ENCODE results near the gene ZNF683. TPM values are rescaled to one million over a fixed set of nuclear protein-coding genes. Genes with fewer than 3 reads are reported as not detected.
"Not testable (repeated sequence)": the region's sequence is repeated elsewhere in the genome, so short reads cannot be mapped to it uniquely, and the experiment has no call there.

ZNF683 gene
- total RNA-seq, 2 experiments from 2014 or later: 0.17 TPM; not detected in 1

- H3K36me3 Mint-ChIP-seq (ENCODE audit: low read depth): no peaks in the 10 kb centered on the region
- peaks cover 19% of the 10 kb centered on the region for H3K4me1 Mint-ChIP-seq
- H3K4me3 Mint-ChIP-seq: no peak overlapping the region
- ChIA-PET POLR2A (no interaction called here), CTCF (interaction anchor here (1.3 to 2.2 kb wide), 3 partner anchors 12 to 63 kb away, joined by 3 to 7 read pairs (median 4); partner anchors contain the start of gene CD52)
- no peak for DNase-seq
- H3K27ac Mint-ChIP-seq: no peak overlapping the region
- H3K9me3 Mint-ChIP-seq: no peaks in the 10 kb centered on the region
- peaks cover 17% of the 10 kb centered on the region for H3K27me3 Mint-ChIP-seq
Measured at GRCh38 chr1:26338670-26339069, 33.9 kb downstream of the ZNF683 start.

GRCh38 chr1:26337625-26338024 is 34.9 kb downstream of the ZNF683 start:
- H3K36me3 Mint-ChIP-seq (ENCODE audit: low read depth): no peaks in the 10 kb centered on the region
- H3K4me3 Mint-ChIP-seq: peak overlapping the region; percentile 25
- H3K9me3 Mint-ChIP-seq: no peaks in the 10 kb centered on the region
- no peak for DNase-seq
- peaks cover 18% of the 10 kb centered on the region for H3K27me3 Mint-ChIP-seq
- ChIA-PET CTCF (interaction anchor here (0.6 to 2.2 kb wide), 8 partner anchors 11 to 162 kb away, joined by 3 to 7 read pairs (median 3); partner anchors contain the start of genes CD52 and CEP85), POLR2A (no interaction called here)
- peaks cover 19% of the 10 kb centered on the region for H3K4me1 Mint-ChIP-seq
- no peak overlapping the region for H3K27ac Mint-ChIP-seq

- Mint-ChIP-seq H3K27ac (no peak overlapping the region), H3K9me3 (no peaks in the 10 kb centered on the region), H3K36me3 (ENCODE audit: low read depth) (no peaks in the 10 kb centered on the region), H3K4me1 (peaks cover 19% of the 10 kb centered on the region), H3K4me3 (peak overlapping the region; percentile 53), H3K27me3 (peaks cover 16% of the 10 kb centered on the region)
- ChIA-PET CTCF (interaction anchor here (0.6 to 2.2 kb wide), 6 partner anchors 11 to 162 kb away, joined by 3 to 7 read pairs (median 4); partner anchors contain the start of genes CD52 and CEP85), POLR2A (no interaction called here)
- no peak for DNase-seq
Measured at GRCh38 chr1:26337206-26337535, 35.4 kb downstream of the ZNF683 start.

- peaks cover 14% of the 10 kb centered on the region for H3K27me3 Mint-ChIP-seq
Measured at GRCh38 chr1:26336477-26337205, 35.9 kb downstream of the ZNF683 start.

GRCh38 chr1:26335774-26336476 is 36.6 kb downstream of the ZNF683 start:
- Mint-ChIP-seq H3K27me3 (peaks cover 14% of the 10 kb centered on the region), H3K27ac (peak overlapping the region; percentile 72), H3K4me3 (peak overlapping the region; percentile 87), H3K36me3 (ENCODE audit: low read depth) (no peaks in the 10 kb centered on the region), H3K9me3 (no peaks in the 10 kb centered on the region), H3K4me1 (peaks cover 19% of the 10 kb centered on the region)
- ChIA-PET CTCF (no interaction called here), POLR2A (no interaction called here)
- DNase-seq: no peak

More at GRCh38 chr1:26336477-26337205, 35.9 kb downstream of the ZNF683 start:
- DNase-seq: peak; percentile 81
- Mint-ChIP-seq H3K9me3 (no peaks in the 10 kb centered on the region), H3K36me3 (ENCODE audit: low read depth) (no peaks in the 10 kb centered on the region), H3K4me1 (peaks cover 19% of the 10 kb centered on the region), H3K4me3 (peak overlapping the region; percentile 87), H3K27ac (no peak overlapping the region)
- CTCF ChIA-PET: interaction anchor here (1.1 to 2.2 kb wide), 5 partner anchors 12 to 103 kb away, joined by 3 to 7 read pairs (median 4); partner anchors contain the start of genes CD52 and CEP85
- POLR2A ChIA-PET: no interaction called here

GRCh38 chr1:26333312-26333711 is 39.2 kb downstream of the ZNF683 start:
- peaks cover 19% of the 10 kb centered on the region for H3K4me1 Mint-ChIP-seq
- H3K9me3 Mint-ChIP-seq; H3K27ac Mint-ChIP-seq; H3K4me3 Mint-ChIP-seq; DNase-seq; POLR2A ChIA-PET; H3K36me3 Mint-ChIP-seq (ENCODE audit: low read depth); H3K27me3 Mint-ChIP-seq: not testable (repeated sequence)
- CTCF ChIA-PET: interaction anchor here (0.6 to 21.1 kb wide), 4 partner anchors 11 to 123 kb away, joined by 4 to 442 read pairs (median 12); partner anchors contain the start of gene SH3BGRL3

- H3K27me3 Mint-ChIP-seq: peaks cover 6% of the 10 kb centered on the region
Measured at GRCh38 chr1:26330276-26330675, 42.3 kb downstream of the ZNF683 start.

GRCh38 chr1:26329380-26329779 is 43.2 kb downstream of the ZNF683 start:
- H3K4me1 Mint-ChIP-seq: not testable (repeated sequence)
- CTCF ChIA-PET: interaction anchor here (1.0 to 21.1 kb wide), 4 partner anchors 8 to 45 kb away, joined by 3 to 442 read pairs (median 4); partner anchors contain the start of genes CD52 and SH3BGRL3

More at GRCh38 chr1:26330276-26330675, 42.3 kb downstream of the ZNF683 start:
- ChIA-PET CTCF (interaction anchor here (1.0 to 21.1 kb wide), 3 partner anchors 9 to 46 kb away, joined by 3 to 442 read pairs (median 4); partner anchors contain the start of gene SH3BGRL3), POLR2A (no interaction called here)
- DNase-seq: no peak
- no peaks in the 10 kb centered on the region for H3K9me3 Mint-ChIP-seq
- no peaks in the 10 kb centered on the region for H3K36me3 Mint-ChIP-seq (ENCODE audit: low read depth)
- H3K27ac Mint-ChIP-seq: no peak overlapping the region
- peaks cover 4% of the 10 kb centered on the region for H3K4me1 Mint-ChIP-seq
- H3K4me3 Mint-ChIP-seq: no peak overlapping the region

GRCh38 chr1:26328597-26328996 is 44.0 kb downstream of the ZNF683 start:
- ChIA-PET POLR2A (no interaction called here), CTCF (interaction anchor here (1.2 to 21.1 kb wide), 2 partner anchors 11 to 44 kb away, joined by 3 to 442 read pairs; partner anchors contain the start of genes CD52 and SH3BGRL3)

More at GRCh38 chr1:26329380-26329779, 43.2 kb downstream of the ZNF683 start:
- H3K27ac Mint-ChIP-seq; H3K4me3 Mint-ChIP-seq; H3K36me3 Mint-ChIP-seq (ENCODE audit: low read depth); H3K9me3 Mint-ChIP-seq; POLR2A ChIA-PET; DNase-seq; H3K27me3 Mint-ChIP-seq: not testable (repeated sequence)

GRCh38 chr1:26327956-26328362 is 44.6 kb downstream of the ZNF683 start:
- no peak overlapping the region for H3K4me3 Mint-ChIP-seq
- peaks cover 9% of the 10 kb centered on the region for H3K4me1 Mint-ChIP-seq
- H3K27me3 Mint-ChIP-seq: peaks cover under 1% of the 10 kb centered on the region
- H3K9me3 Mint-ChIP-seq: no peaks in the 10 kb centered on the region
- peaks cover 14% of the 10 kb centered on the region for H3K36me3 Mint-ChIP-seq (ENCODE audit: low read depth)
- ChIA-PET POLR2A (no interaction called here), CTCF (interaction anchor here (0.9 to 21.1 kb wide), 2 partner anchors 44 to 63 kb away, joined by 4 to 442 read pairs; partner anchors contain the start of gene SH3BGRL3)
- DNase-seq: no peak
- H3K27ac Mint-ChIP-seq: no peak overlapping the region

More at GRCh38 chr1:26328597-26328996, 44.0 kb downstream of the ZNF683 start:
- Mint-ChIP-seq H3K36me3 (ENCODE audit: low read depth) (peaks cover 8% of the 10 kb centered on the region), H3K4me1 (peaks cover 4% of the 10 kb centered on the region), H3K4me3 (no peak overlapping the region), H3K27ac (no peak overlapping the region), H3K9me3 (no peaks in the 10 kb centered on the region), H3K27me3 (peaks cover 2% of the 10 kb centered on the region)
- no peak for DNase-seq

GRCh38 chr1:26324550-26324949 is 48.0 kb downstream of the ZNF683 start:
- peaks cover 35% of the 10 kb centered on the region for H3K36me3 Mint-ChIP-seq (ENCODE audit: low read depth)
- H3K27me3 Mint-ChIP-seq: no peaks in the 10 kb centered on the region
- H3K9me3 Mint-ChIP-seq: no peaks in the 10 kb centered on the region
- no peak for DNase-seq
- POLR2A ChIA-PET: no interaction called here
- H3K4me1 Mint-ChIP-seq: peaks cover 37% of the 10 kb centered on the region
- H3K4me3 Mint-ChIP-seq: no peak overlapping the region
- H3K27ac Mint-ChIP-seq: no peak overlapping the region
- CTCF ChIA-PET: interaction anchor here (21.1 kb wide), 1 partner anchor 40 kb away, joined by 442 read pairs; the partner anchor contains the start of gene SH3BGRL3

GRCh38 chr1:26323382-26323781 is 49.2 kb downstream of the ZNF683 start:
- CTCF ChIA-PET: interaction anchor here (0.8 to 21.1 kb wide), 5 partner anchors 9 to 93 kb away, joined by 3 to 442 read pairs (median 20); partner anchors contain the start of genes SH3BGRL3 and UBXN11

More at GRCh38 chr1:26323382-26323781, 49.2 kb downstream of the ZNF683 start:
- Mint-ChIP-seq H3K36me3 (ENCODE audit: low read depth) (peaks cover 47% of the 10 kb centered on the region), H3K27ac (peak overlapping the region; percentile 50), H3K9me3 (no peaks in the 10 kb centered on the region), H3K4me3 (no peak overlapping the region), H3K4me1 (peaks cover 37% of the 10 kb centered on the region), H3K27me3 (no peaks in the 10 kb centered on the region)
- DNase-seq: no peak
- POLR2A ChIA-PET: no interaction called here

All from activated CD4-positive, alpha-beta T cell treated with anti-CD3 and anti-CD28 coated beads, Interleukin-2, amount 10 ng/mL, durations not matched to agents 7 days and 5 days (primary cell).